Activated gamma-delta T cell treated with anti-CD3 and anti-CD28 coated beads, Interleukin-2, amount 50 U/mL, for 16 hours (primary cell): ENCODE results near the gene PKNOX2.

ENCODE experiments used
- DNase-seq: peaks from one replicate; pipeline ENCODE4 v3.0.0-alpha.2; 2020; ENCODE audit warnings: low read depth

PKNOX2 gene

GRCh38 chr11:125284245-125284850 lies 119.8 kb downstream of the PKNOX2 start:
- no peak for DNase-seq

- no peak for DNase-seq
These were observed 121.3 kb downstream of the PKNOX2 start for GRCh38 chr11:125285844-125286243.

- DNase-seq, result no peak
These were observed 121.9 kb downstream of the PKNOX2 start for GRCh38 chr11:125286486-125286885.

GRCh38 chr11:125287491-125288210 lies 123.1 kb downstream of the PKNOX2 start:
- no peak for DNase-seq

- no peak for DNase-seq
These were observed 125.0 kb downstream of the PKNOX2 start for GRCh38 chr11:125289419-125290098.

GRCh38 chr11:125290263-125290662 lies 125.7 kb downstream of the PKNOX2 start:
- no peak for DNase-seq

GRCh38 chr11:125292100-125292499 lies 127.5 kb downstream of the PKNOX2 start:
- no peak for DNase-seq

GRCh38 chr11:125293596-125293995 lies 129.0 kb downstream of the PKNOX2 start:
- DNase-seq, result no peak

- DNase-seq, result no peak
These were observed 131.4 kb downstream of the PKNOX2 start for GRCh38 chr11:125295931-125296330.

GRCh38 chr11:125297346-125297915 lies 132.9 kb downstream of the PKNOX2 start:
- no peak for DNase-seq

- no peak for DNase-seq
These were observed 134.6 kb downstream of the PKNOX2 start for GRCh38 chr11:125299061-125299615.

- no peak for DNase-seq
These were observed 135.3 kb downstream of the PKNOX2 start for GRCh38 chr11:125299821-125300220.

GRCh38 chr11:125300791-125301218 lies 136.3 kb downstream of the PKNOX2 start:
- no peak for DNase-seq

GRCh38 chr11:125301346-125301745 lies 136.8 kb downstream of the PKNOX2 start:
- DNase-seq, result no peak

- no peak for DNase-seq
These were observed 138.6 kb downstream of the PKNOX2 start for GRCh38 chr11:125303186-125303585.

- DNase-seq, result no peak
These were observed 139.1 kb downstream of the PKNOX2 start for GRCh38 chr11:125303694-125304093.

GRCh38 chr11:125304136-125304535 lies 139.6 kb downstream of the PKNOX2 start:
- no peak for DNase-seq

GRCh38 chr11:125304876-125305275 lies 140.3 kb downstream of the PKNOX2 start:
- no peak for DNase-seq

GRCh38 chr11:125305345-125305744 lies 140.8 kb downstream of the PKNOX2 start:
- no peak for DNase-seq

- DNase-seq, result no peak
These were observed 141.9 kb downstream of the PKNOX2 start for GRCh38 chr11:125306476-125306875.

GRCh38 chr11:125308246-125308645 lies 143.7 kb downstream of the PKNOX2 start:
- no peak for DNase-seq

GRCh38 chr11:125312391-125312790 lies 147.8 kb downstream of the PKNOX2 start:
- no peak for DNase-seq

- DNase-seq, result no peak
These were observed 148.3 kb downstream of the PKNOX2 start for GRCh38 chr11:125312812-125313211.
